IMR-90 (cell line): ENCODE results near the gene ATP5ME. TPM values are rescaled to one million over a fixed set of nuclear protein-coding genes. Genes with fewer than 3 reads are reported as not detected.

Experiments
- ATAC-seq: fragments of 200-7000 bp; cut with Tn5 transposase; 2 replicates; pipeline ENCODE4 v1.9.1; 2020; ENCODE audit warnings: low read depth, mild to moderate bottlenecking, moderate library complexity
- BruUV-seq: library from RNA; stranded (reverse); fragments of 400-500 nt; replicated peaks from 2 replicates; lab custom pipeline; 2021; lab: Mats Ljungman, UMichigan
- CTCF ChIA-PET: fragments of 300-600 bp; formaldehyde crosslinking; extraction: SDS; loops from one replicate; lab custom pipeline; 2021; ENCODE audit warnings: antibody characterized with exemption; lab: Yijun Ruan, JAX
- POLR2A ChIA-PET: fragments of 300-600 bp; sonication (Branson Sonifier 250); formaldehyde crosslinking; loops from one replicate; lab custom pipeline; 2022; ENCODE audit warnings: antibody characterized with exemption; ENCODE audit not compliant: unreplicated experiment; lab: Charles Lee
- DNase-seq: peaks from one replicate; pipeline ENCODE4 v3.0.0; 2013
- H2AFZ ChIP-seq: replicated peaks from 2 replicates; pipeline ENCODE3; 2013; ENCODE audit warnings: low read length, mild to moderate bottlenecking; ENCODE audit not compliant: poor library complexity
- H2AK5ac ChIP-seq: 2 replicates; pipeline ENCODE4 v1.6.1; 2013; ENCODE audit warnings: low read depth, low read length, inconsistent platforms
- H2AK9ac ChIP-seq: replicated peaks from 2 replicates; pipeline ENCODE3; 2013; ENCODE audit warnings: mild to moderate bottlenecking, low read depth, low read length, moderate library complexity; ENCODE audit not compliant: poor library complexity
- H2BK120ac ChIP-seq: 2 replicates; pipeline ENCODE4 v1.6.1; 2013; ENCODE audit warnings: low read depth, low read length, inconsistent platforms
- H2BK15ac ChIP-seq: 3 replicates; pipeline ENCODE4 v1.6.1; 2013; ENCODE audit warnings: low read depth, low read length, inconsistent platforms
- H2BK20ac ChIP-seq: 2 replicates; pipeline ENCODE4 v1.6.1; 2013; ENCODE audit warnings: low read depth, mild to moderate bottlenecking, inconsistent platforms, low read length, moderate library complexity
- H2BK5ac ChIP-seq: 2 replicates; pipeline ENCODE4 v1.6.1; 2013; ENCODE audit warnings: mild to moderate bottlenecking, low read depth, low read length, inconsistent platforms; ENCODE audit not compliant: poor library complexity, severe bottlenecking
- H3K14ac ChIP-seq: replicated peaks from 2 replicates; pipeline ENCODE4 v1.6.1; 2013; ENCODE audit warnings: low read depth, low read length, inconsistent platforms
- H3K18ac ChIP-seq: 2 replicates; pipeline ENCODE4 v1.6.1; 2013; ENCODE audit warnings: low read depth, low read length, control low read depth
- H3K23ac ChIP-seq: 2 replicates; pipeline ENCODE4 v1.6.1; 2013; ENCODE audit warnings: low read depth, low read length, inconsistent platforms
- H3K27ac ChIP-seq: 2 replicates; pipeline ENCODE4 v1.5.1; 2013; ENCODE audit warnings: mild to moderate bottlenecking, control low read depth, low read length; ENCODE audit not compliant: insufficient read depth
- H3K27me3 ChIP-seq: 2 replicates; pipeline ENCODE4 v1.6.1; 2013; ENCODE audit warnings: low read length; ENCODE audit not compliant: control insufficient read depth, insufficient read depth
- H3K36me3 ChIP-seq: 2 replicates; pipeline ENCODE4 v1.6.1; 2013; ENCODE audit warnings: low read length, mixed read lengths; ENCODE audit not compliant: control insufficient read depth, insufficient read depth
- H3K4ac ChIP-seq: 2 replicates; pipeline ENCODE4 v1.6.1; 2013; ENCODE audit warnings: low read depth, low read length, inconsistent platforms
- H3K4me1 ChIP-seq: 2 replicates; pipeline ENCODE4 v1.6.1; 2013; ENCODE audit warnings: low read length, mixed read lengths; ENCODE audit not compliant: control insufficient read depth, insufficient read depth
- H3K4me2 ChIP-seq: 2 replicates; pipeline ENCODE4 v1.6.1; 2013; ENCODE audit warnings: low read depth, mild to moderate bottlenecking, control low read depth, low read length, moderate library complexity
- H3K4me3 ChIP-seq: 2 replicates; pipeline ENCODE4 v1.5.1; 2013; ENCODE audit warnings: low read depth, mild to moderate bottlenecking, control low read depth, low read length, moderate library complexity; ENCODE audit not compliant: insufficient read depth
- H3K56ac ChIP-seq: 2 replicates; pipeline ENCODE4 v1.6.1; 2013; ENCODE audit warnings: low read length, inconsistent platforms; ENCODE audit not compliant: insufficient read depth; ENCODE audit errors: extremely low read depth
- H3K79me1 ChIP-seq, 2 experiments: 2 replicates each; pipeline ENCODE4 v1.6.1; 2013; ENCODE audit warnings: low read length in 2 of 2, inconsistent platforms in 1 of 2, low read depth in 1 of 2
- H3K9ac ChIP-seq: 2 replicates; pipeline ENCODE4 v1.6.1; 2013; ENCODE audit warnings: low read depth, low read length, control low read depth
- H3K9me1 ChIP-seq: 2 replicates; pipeline ENCODE4 v1.6.1; 2013; ENCODE audit warnings: low read length, inconsistent platforms; ENCODE audit not compliant: insufficient read depth
- H3K9me3 ChIP-seq: 2 replicates; pipeline ENCODE4 v1.6.1; 2013; ENCODE audit warnings: low read length; ENCODE audit not compliant: control insufficient read depth, insufficient read depth
- H4K20me1 ChIP-seq: 2 replicates; pipeline ENCODE4 v1.6.1; 2013; ENCODE audit warnings: low read length, inconsistent platforms; ENCODE audit not compliant: insufficient read depth
- H4K5ac ChIP-seq: 2 replicates; pipeline ENCODE4 v1.6.1; 2013; ENCODE audit warnings: mild to moderate bottlenecking, low read depth, low read length, control low read depth
- H4K8ac ChIP-seq, 2 experiments: 2 replicates each; pipeline ENCODE4 v1.6.1; 2013; ENCODE audit warnings: low read depth in 2 of 2, low read length in 2 of 2, control low read depth in 1 of 2, inconsistent platforms in 1 of 2
- H4K91ac ChIP-seq: 2 replicates; pipeline ENCODE4 v1.6.1; 2013; ENCODE audit warnings: low read depth, low read length, inconsistent platforms; ENCODE audit not compliant: insufficient read depth
- BHLHE40 ChIP-seq: fragments of 150-350 bp; IDR thresholded peaks from 2 replicates; pipeline ENCODE4 v1.6.1; 2016; ENCODE audit warnings: mild to moderate bottlenecking, low read depth, low read length
- CEBPB ChIP-seq: IDR thresholded peaks from 2 replicates; pipeline ENCODE4 v1.6.1; 2012; ENCODE audit warnings: low read depth, low read length, improper control_type of control experiment
- FOS ChIP-seq: fragments of 150-350 bp; IDR thresholded peaks from 2 replicates; pipeline ENCODE4 v1.6.1; 2016; ENCODE audit warnings: low read depth, low read length
- MAFK ChIP-seq: IDR thresholded peaks from 2 replicates; pipeline ENCODE4 v1.6.1; 2012; ENCODE audit warnings: low read depth, low read length, improper control_type of control experiment
- MAZ ChIP-seq: IDR thresholded peaks from 2 replicates; pipeline ENCODE4 v1.6.1; 2012; ENCODE audit warnings: low read depth, mild to moderate bottlenecking, low read length, improper control_type of control experiment, moderate library complexity, borderline replicate concordance
- POLR2A ChIP-seq: IDR thresholded peaks from 2 replicates; pipeline ENCODE4 v1.6.1; 2012; ENCODE audit warnings: mild to moderate bottlenecking, low read depth, low read length
- RAD21 ChIP-seq: IDR thresholded peaks from 2 replicates; pipeline ENCODE4 v1.6.1; 2012; ENCODE audit warnings: low read length, improper control_type of control experiment
- RCOR1 ChIP-seq: IDR thresholded peaks from 2 replicates; pipeline ENCODE4 v1.6.1; 2012; ENCODE audit warnings: mild to moderate bottlenecking, low read length, improper control_type of control experiment; ENCODE audit not compliant: insufficient replicate concordance
- RFX5 ChIP-seq: IDR thresholded peaks from 2 replicates; pipeline ENCODE4 v1.8.0; 2012; ENCODE audit warnings: low read depth, mild to moderate bottlenecking, low read length, moderate library complexity
- SMC3 ChIP-seq: fragments of 150-350 bp; IDR thresholded peaks from 2 replicates; pipeline ENCODE4 v1.6.1; 2016; ENCODE audit warnings: low read depth, mild to moderate bottlenecking, antibody characterized with exemption, low read length, moderate library complexity
- USF2 ChIP-seq: fragments of 150-350 bp; IDR thresholded peaks from 2 replicates; pipeline ENCODE4 v1.6.1; 2017; ENCODE audit warnings: mild to moderate bottlenecking, antibody characterized with exemption, low read length, low read depth
- WGBS, 2 experiments: methylation state at CpG; one replicate each; pipeline versions ENCODE4 v1.1.5 to v1.1.7; 2013; ENCODE audit warnings: missing lambda C conversion rate in 2 of 2; ENCODE audit not compliant: insufficient read length in 1 of 2; ENCODE audit errors: extremely low coverage in 2 of 2; 5-methylcytosine and 5-hydroxymethylcytosine counted together
- dilution Hi-C: fragments of 300-500 bp; cut with HindIII; formaldehyde crosslinking; loops from one replicate; pipeline ENCODE4 v1.14.3; 2018; ENCODE audit warnings: low sequenced_read_pairs; ENCODE audit not compliant: unreplicated experiment
- in situ Hi-C: fragments of 300-500 bp; cut with MboI; formaldehyde crosslinking; loops from 3 replicates; pipeline ENCODE4 v1.14.3; 2019; ENCODE audit warnings: low sequenced_read_pairs, inconsistent platforms, mixed read lengths
- intact Hi-C: fragments of 100-400 bp; cut with micrococcal nuclease; formaldehyde crosslinking; loops from 2 replicates; pipeline ENCODE4 v1.10.0; 2022
- polyA plus RNA-seq, 3 experiments: library from polyadenylated mRNA; depleted of rRNA; stranded (reverse); fragments of >200 nt; gene quantifications; 2 replicates each; pipeline ENCODE4 v1.2.3, GENCODE V29; 2012; ENCODE audit warnings: low replicate concordance in 1 of 3
- total RNA-seq: library from RNA; depleted of rRNA; stranded (reverse); fragments of >200 nt; gene quantifications from 2 replicates; pipeline ENCODE4 v1.2.3, GENCODE V29; 2012
- TF ChIP-seq, protein P1 (sequence below): fragments of 150-350 bp; IDR thresholded peaks from 2 replicates; pipeline ENCODE4 v1.6.1; 2016; ENCODE audit warnings: low read depth, mild to moderate bottlenecking, low read length, moderate library complexity, borderline replicate concordance

ATP5ME gene
- total and polyA plus RNA-seq, 2 of the 4 experiments (the other 2 are of a cell fraction) = 39.3 to 603 TPM

DNA sequence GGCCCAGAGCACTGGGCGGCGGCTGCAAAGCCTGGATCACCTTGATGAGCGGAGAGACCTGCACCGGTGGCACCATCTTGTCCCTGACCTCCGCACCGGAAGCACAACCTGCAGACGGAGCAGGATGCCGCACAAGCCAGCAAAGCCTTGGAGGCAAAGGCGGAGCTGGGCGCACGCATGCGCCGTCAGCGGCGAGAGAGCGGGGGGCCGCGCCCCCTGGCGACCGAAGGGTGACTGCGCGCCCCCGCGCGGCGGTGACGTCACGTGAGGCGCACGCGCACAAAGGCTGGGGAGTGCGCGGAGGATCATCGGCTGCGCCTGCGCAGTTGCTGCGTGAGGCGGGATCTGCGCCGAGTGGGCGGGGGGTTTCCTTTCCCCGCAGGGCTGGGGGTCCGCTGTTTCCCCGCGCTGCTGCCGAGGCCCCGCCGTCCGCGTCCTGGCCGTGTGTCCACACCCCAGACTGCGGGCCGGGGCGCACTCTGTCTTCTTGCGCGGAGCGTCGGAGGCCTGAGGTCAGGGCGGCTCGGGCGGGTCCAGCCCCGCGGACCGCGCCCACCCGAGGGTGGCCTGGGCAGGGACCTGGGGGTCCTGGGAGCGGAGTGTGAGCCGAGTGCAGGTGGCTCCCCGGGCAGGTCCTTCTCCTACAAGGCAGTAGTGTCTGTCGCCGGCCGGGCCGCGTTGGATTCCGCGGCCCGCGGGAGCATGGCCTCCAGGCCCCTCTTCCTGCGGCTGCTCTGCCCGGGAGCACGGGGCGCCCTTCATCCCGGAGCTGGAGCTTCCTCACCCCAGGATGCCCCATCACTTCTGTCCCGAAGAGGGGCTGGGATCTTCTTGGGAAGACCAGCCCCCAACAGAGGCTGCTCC, at the start of gene ATP5ME, which contains the start of gene MYL5 (continued):
- TF ChIP-seq FOS (peak; percentile 46), POLR2A (peak; percentile 77), RAD21 (peak; percentile 44)
- TF ChIP-seq, protein P1, sequence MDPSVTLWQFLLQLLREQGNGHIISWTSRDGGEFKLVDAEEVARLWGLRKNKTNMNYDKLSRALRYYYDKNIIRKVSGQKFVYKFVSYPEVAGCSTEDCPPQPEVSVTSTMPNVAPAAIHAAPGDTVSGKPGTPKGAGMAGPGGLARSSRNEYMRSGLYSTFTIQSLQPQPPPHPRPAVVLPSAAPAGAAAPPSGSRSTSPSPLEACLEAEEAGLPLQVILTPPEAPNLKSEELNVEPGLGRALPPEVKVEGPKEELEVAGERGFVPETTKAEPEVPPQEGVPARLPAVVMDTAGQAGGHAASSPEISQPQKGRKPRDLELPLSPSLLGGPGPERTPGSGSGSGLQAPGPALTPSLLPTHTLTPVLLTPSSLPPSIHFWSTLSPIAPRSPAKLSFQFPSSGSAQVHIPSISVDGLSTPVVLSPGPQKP = no peak

GRCh38 chr4:722851-723360, 48.8 kb upstream of the ATP5ME start:
- Histone ChIP-seq H2BK5ac (no peak overlapping the region), H3K14ac (no peak overlapping the region), H3K4ac (no peak overlapping the region), H3K4me1 (peaks cover 15% of the 10 kb centered on the region), H2BK120ac (no peak overlapping the region), H3K4me3 (no peak overlapping the region), H3K27ac (no peak overlapping the region), H3K23ac (no peak overlapping the region), H3K4me2 (no peak overlapping the region), H3K9me1 (peaks cover 11% of the 10 kb centered on the region), H2BK20ac (no peak overlapping the region), H3K9me3 (no peaks in the 10 kb centered on the region), H4K5ac (no peak overlapping the region), H3K27me3 (no peaks in the 10 kb centered on the region), H3K18ac (no peak overlapping the region), H3K79me1 (peaks cover 11 to 61% of the 10 kb centered on the region in 2 experiments), H4K8ac (no peak overlapping the region), H3K56ac (no peak overlapping the region), H3K36me3 (peaks cover 22% of the 10 kb centered on the region), H4K91ac (no peak overlapping the region), H3K9ac (no peak overlapping the region), H2AFZ (no peak overlapping the region), H2AK9ac (no peak overlapping the region), H4K20me1 (peaks cover 86% of the 10 kb centered on the region), H2AK5ac (no peak overlapping the region), H2BK15ac (no peak overlapping the region)
- dilution Hi-C loops (no loop called here), intact Hi-C loops (no loop called here), in situ Hi-C loops (no loop called here)
- 99% methylated on average over 33 of the region's 61 CpGs; no CpG with 5 or more reads in 1 of the 2 experiments for WGBS, 2 experiments
- CTCF ChIA-PET = no interaction called here
- BruUV-seq = no TSS peak
- POLR2A ChIA-PET = no interaction called here
- DNase-seq (no peak), ATAC-seq (no peak)
- TF ChIP-seq POLR2A (no peak), MAFK (no peak), BHLHE40 (no peak), FOS (no peak), RCOR1 (no peak), RFX5 (no peak), USF2 (no peak), CEBPB (no peak), SMC3 (no peak), MAZ (no peak)
- TF ChIP-seq, protein P1 = no peak
